ENCODE data around the gene COPS6.

The COPS6 gene

GRCh38 chr7:100088621-100089457, at the start of gene COPS6:
Gene COPS6, plus strand, starts transcription at chr7:100088969. Its CDS starts 22 bp downstream, at chr7:100088991.
- no peak for FAIRE-seq

- no peak for FAIRE-seq
These were observed 48.2 kb upstream of the COPS6 start for GRCh38 chr7:100040575-100040974.

GRCh38 chr7:100044718-100045117, 44.1 kb upstream of the COPS6 start:
- no peak for FAIRE-seq

GRCh38 chr7:100048680-100049079, 40.1 kb upstream of the COPS6 start:
- no peak for FAIRE-seq

- FAIRE-seq: no peak
These were observed 39.1 kb upstream of the COPS6 start, which contains the start of gene ZSCAN21 for GRCh38 chr7:100049441-100050291. Gene ZSCAN21, plus strand, starts transcription at chr7:100049774. Its CDS starts 7,233 bp downstream, at chr7:100057007.

- FAIRE-seq: no peak
These were observed 37.2 kb upstream of the COPS6 start for GRCh38 chr7:100051611-100052010.

GRCh38 chr7:100053215-100053614, 35.6 kb upstream of the COPS6 start:
- FAIRE-seq: peak; percentile 87

GRCh38 chr7:100057006-100057405, 31.8 kb upstream of the COPS6 start:
- FAIRE-seq: no peak

- no peak for FAIRE-seq
These were observed 29.5 kb upstream of the COPS6 start for GRCh38 chr7:100059251-100059739.

- no peak for FAIRE-seq
These were observed 27.1 kb upstream of the COPS6 start for GRCh38 chr7:100061518-100062193.

GRCh38 chr7:100063376-100063775, 25.4 kb upstream of the COPS6 start:
- FAIRE-seq: no peak

GRCh38 chr7:100064162-100064561, 24.6 kb upstream of the COPS6 start:
- FAIRE-seq: no peak

- FAIRE-seq: no peak
These were observed 23.1 kb upstream of the COPS6 start for GRCh38 chr7:100065452-100066186.

- no peak for FAIRE-seq
These were observed 21.8 kb upstream of the COPS6 start for GRCh38 chr7:100066953-100067352.

- FAIRE-seq: no peak
These were observed 18.8 kb upstream of the COPS6 start for GRCh38 chr7:100069991-100070390.

- no peak for FAIRE-seq
These were observed 17.6 kb upstream of the COPS6 start for GRCh38 chr7:100071018-100071723.

- FAIRE-seq: no peak
These were observed 16.3 kb upstream of the COPS6 start for GRCh38 chr7:100072462-100072861.

GRCh38 chr7:100074841-100075240, 13.9 kb upstream of the COPS6 start:
- FAIRE-seq: no peak

GRCh38 chr7:100075418-100075817, 13.4 kb upstream of the COPS6 start:
- FAIRE-seq: no peak

- no peak for FAIRE-seq
These were observed 11.6 kb upstream of the COPS6 start for GRCh38 chr7:100077205-100077604.

- FAIRE-seq: no peak
These were observed 9.7 kb upstream of the COPS6 start for GRCh38 chr7:100079024-100079560.
